NCI-H1930 (cell line): ENCODE measurements around the gene SNRNP25.
"Not testable (repeated sequence)": the region's sequence is repeated elsewhere in the genome, so short reads cannot be mapped to it uniquely, and the experiment has no call there.

Experiments
- DNase-seq, 2 experiments: peaks; one replicate each; lab custom pipeline; 2025; lab: John Stamatoyannopoulos, UW

Gene SNRNP25

GRCh38 chr16:53346-54236 is at the start of gene SNRNP25, which contains the start of gene POLR3K:
Gene SNRNP25 (plus strand): TSS chr16:53828. CDS start chr16:54017, 189 bp downstream.
Gene POLR3K (minus strand): TSS chr16:53608. CDS start chr16:53586, 22 bp downstream.
- DNase-seq: peak; percentile 97 to 98

GRCh38 chr16:9903-10665 is 43.5 kb upstream of the SNRNP25 start:
- DNase-seq: peak; percentile 41 to 81

GRCh38 chr16:10772-11171 is 42.9 kb upstream of the SNRNP25 start:
- DNase-seq: peak; percentile 77 to 78

- DNase-seq: not testable (repeated sequence)
These were observed 36.4 kb upstream of the SNRNP25 start for GRCh38 chr16:17062-17765.

- not testable (repeated sequence) for DNase-seq
These were observed 32.7 kb upstream of the SNRNP25 start for GRCh38 chr16:20886-21285.

GRCh38 chr16:24151-24550 is 29.5 kb upstream of the SNRNP25 start:
- DNase-seq: not testable (repeated sequence)

GRCh38 chr16:25926-26348 is 27.7 kb upstream of the SNRNP25 start:
- DNase-seq: not testable (repeated sequence)

- not testable (repeated sequence) for DNase-seq
These were observed 23.0 kb upstream of the SNRNP25 start for GRCh38 chr16:30627-31026.

- DNase-seq: not testable (repeated sequence)
These were observed 20.3 kb upstream of the SNRNP25 start for GRCh38 chr16:33154-33876.

GRCh38 chr16:33877-34647 is 19.6 kb upstream of the SNRNP25 start:
- DNase-seq: no peak

- DNase-seq: no peak
These were observed 19.0 kb upstream of the SNRNP25 start for GRCh38 chr16:34648-34987.

- no peak for DNase-seq
These were observed 18.5 kb upstream of the SNRNP25 start for GRCh38 chr16:35011-35677.

- DNase-seq: no peak
These were observed 17.8 kb upstream of the SNRNP25 start for GRCh38 chr16:35678-36305.

GRCh38 chr16:36336-36984 is 17.2 kb upstream of the SNRNP25 start:
- DNase-seq: no peak

- DNase-seq: no peak
These were observed 16.1 kb upstream of the SNRNP25 start for GRCh38 chr16:37511-37910.

GRCh38 chr16:38206-38605 is 15.4 kb upstream of the SNRNP25 start:
- not testable (repeated sequence) for DNase-seq

- DNase-seq: no peak
These were observed 14.4 kb upstream of the SNRNP25 start for GRCh38 chr16:38941-39892.

GRCh38 chr16:41439-42068 is 12.1 kb upstream of the SNRNP25 start:
- no peak for DNase-seq
